Activated CD4-positive, CD25-positive, alpha-beta regulatory T cell (primary cell): ENCODE data around the gene IL20RB.
A peak's percentile ranks its signal among the peaks of the same experiment; 100 is the strongest.
"Not testable (repeated sequence)": the region's sequence is repeated elsewhere in the genome, so short reads cannot be mapped to it uniquely, and the experiment has no call there.

Source experiments
- DNase-seq, 4 experiments: peaks; one replicate each; lab custom pipeline; 2025; lab: John Stamatoyannopoulos, UW

IL20RB gene

GRCh38 chr3:136987398-136987980 lies 29.7 kb downstream of the IL20RB start:
- DNase-seq, result not testable (repeated sequence)

GRCh38 chr3:136988651-136989050 lies 30.9 kb downstream of the IL20RB start:
- no peak for DNase-seq

- no peak for DNase-seq
Observed at GRCh38 chr3:136989781-136990524, 32.2 kb downstream of the IL20RB start.

GRCh38 chr3:136990826-136991225 lies 33.0 kb downstream of the IL20RB start:
- no peak for DNase-seq

GRCh38 chr3:136992115-136992514 lies 34.3 kb downstream of the IL20RB start:
- DNase-seq, result no peak

- DNase-seq, result no peak
Observed at GRCh38 chr3:136994772-136995516, 37.2 kb downstream of the IL20RB start.

GRCh38 chr3:136995652-136996051 lies 37.9 kb downstream of the IL20RB start:
- no peak for DNase-seq

- no peak for DNase-seq
Observed at GRCh38 chr3:137000039-137000438, 42.3 kb downstream of the IL20RB start.

GRCh38 chr3:137007376-137007775 lies 49.6 kb downstream of the IL20RB start:
- DNase-seq, result not testable (repeated sequence)

- no peak for DNase-seq
Observed at GRCh38 chr3:137008131-137008530, 50.3 kb downstream of the IL20RB start.

GRCh38 chr3:137008976-137009375 lies 51.2 kb downstream of the IL20RB start:
- DNase-seq, result no peak

- no peak for DNase-seq
Observed at GRCh38 chr3:137010137-137010536, 52.4 kb downstream of the IL20RB start.

- DNase-seq, result no peak
Observed at GRCh38 chr3:137011153-137011552, 53.4 kb downstream of the IL20RB start.

GRCh38 chr3:137012097-137012501 lies 54.3 kb downstream of the IL20RB start:
- no peak for DNase-seq

- DNase-seq, result peak; percentile 62 to 82 (median 74)
Observed at GRCh38 chr3:137013951-137014688, 56.3 kb downstream of the IL20RB start.

- DNase-seq, result not testable (repeated sequence)
Observed at GRCh38 chr3:137017316-137017715, 59.5 kb downstream of the IL20RB start.

GRCh38 chr3:137020315-137020714 lies 62.5 kb downstream of the IL20RB start:
- DNase-seq, result no peak

- DNase-seq, result no peak
Observed at GRCh38 chr3:137020888-137021287, 63.1 kb downstream of the IL20RB start.

GRCh38 chr3:137024348-137024747 lies 66.6 kb downstream of the IL20RB start:
- no peak for DNase-seq

GRCh38 chr3:137026701-137027100 lies 68.9 kb downstream of the IL20RB start:
- no peak for DNase-seq

GRCh38 chr3:137032465-137033120 lies 74.8 kb downstream of the IL20RB start:
- DNase-seq, result peak; percentile 41 to 80 (median 48)

GRCh38 chr3:137035631-137036030 lies 77.8 kb downstream of the IL20RB start:
- no peak for DNase-seq
